Osteoblast (primary cell): ENCODE data around the gene ZNF70. TPM values are rescaled to one million over a fixed set of nuclear protein-coding genes. Genes with fewer than 3 reads are reported as not detected.

Source experiments
- DNase-seq: peaks from one replicate; pipeline ENCODE4 v3.0.0; 2011; ENCODE audit warnings: low spot score, mixed read lengths; ENCODE audit not compliant: insufficient read length; ENCODE audit errors: missing footprints
- H2AFZ ChIP-seq: 2 replicates; pipeline ENCODE4 v1.6.0; 2011; ENCODE audit warnings: mild to moderate bottlenecking, low read length
- H3K27ac ChIP-seq: 2 replicates; pipeline ENCODE4 v1.5.1; 2011; ENCODE audit warnings: mild to moderate bottlenecking, low read depth, low read length, moderate library complexity
- H3K27me3 ChIP-seq: 2 replicates; pipeline ENCODE4 v1.6.0; 2012; ENCODE audit warnings: mild to moderate bottlenecking, control low read depth, inconsistent platforms, low read length, moderate library complexity; ENCODE audit not compliant: insufficient read depth
- H3K36me3 ChIP-seq: 2 replicates; pipeline ENCODE4 v1.5.1; 2011; ENCODE audit warnings: mild to moderate bottlenecking, low read length, control low read depth, moderate library complexity; ENCODE audit not compliant: insufficient read depth
- H3K4me1 ChIP-seq: 2 replicates; pipeline ENCODE4 v1.5.1; 2011; ENCODE audit warnings: mild to moderate bottlenecking, low read length, control low read depth, moderate library complexity; ENCODE audit not compliant: insufficient read depth
- H3K4me2 ChIP-seq: 2 replicates; pipeline ENCODE4 v1.6.0; 2011; ENCODE audit warnings: mild to moderate bottlenecking, low read length; ENCODE audit not compliant: insufficient read depth
- H3K4me3 ChIP-seq: fragments of 200-600 bp; sonication (generic); 3 replicates; pipeline ENCODE4 v1.5.1; 2012; ENCODE audit warnings: mild to moderate bottlenecking, low read length, inconsistent platforms; ENCODE audit not compliant: insufficient read depth
- H3K79me2 ChIP-seq: 2 replicates; pipeline ENCODE4 v1.6.0; 2012; ENCODE audit warnings: mild to moderate bottlenecking, low read length, control low read depth, inconsistent platforms; ENCODE audit not compliant: insufficient read depth
- H3K9me3 ChIP-seq: 2 replicates; pipeline ENCODE4 v1.5.1; 2011; ENCODE audit warnings: low read depth, low read length, control low read depth
- H4K20me1 ChIP-seq: 2 replicates; pipeline ENCODE4 v1.6.0; 2012; ENCODE audit warnings: mild to moderate bottlenecking, low read length, control low read depth; ENCODE audit not compliant: insufficient read depth
- CTCF ChIP-seq: IDR thresholded peaks from 2 replicates; pipeline ENCODE4 v1.5.1; 2011; ENCODE audit warnings: mild to moderate bottlenecking, low read depth, low read length, moderate library complexity; ENCODE audit errors: extremely low read depth
- total RNA-seq: library from RNA; depleted of rRNA; stranded (reverse); fragments of >200 nt; gene quantifications from 2 replicates; pipeline ENCODE4 v1.2.3, GENCODE V29; 2012

ZNF70 gene
- total RNA-seq, 1 donor: 6.5 TPM

- no peak for TF ChIP-seq CTCF
- Histone ChIP-seq H3K27me3 (no peaks in the 10 kb centered on the region), H3K4me3 (no peak overlapping the region), H3K4me1 (no peaks in the 10 kb centered on the region), H3K9me3 (no peaks in the 10 kb centered on the region), H3K27ac (no peak overlapping the region), H4K20me1 (peaks cover 20% of the 10 kb centered on the region), H3K79me2 (peaks cover 21% of the 10 kb centered on the region), H2AFZ (no peak overlapping the region), H3K4me2 (no peak overlapping the region), H3K36me3 (peaks cover 10% of the 10 kb centered on the region)
- DNase-seq: peak; percentile 72
Measured at GRCh38 chr22:23698094-23698493, 52.8 kb downstream of the ZNF70 start.

- Histone ChIP-seq H3K4me2 (no peak overlapping the region), H3K79me2 (peaks cover 14% of the 10 kb centered on the region), H3K4me1 (no peaks in the 10 kb centered on the region), H3K27me3 (no peaks in the 10 kb centered on the region), H3K4me3 (no peak overlapping the region), H4K20me1 (peaks cover 16% of the 10 kb centered on the region), H3K36me3 (peaks cover 10% of the 10 kb centered on the region), H3K9me3 (no peaks in the 10 kb centered on the region), H2AFZ (no peak overlapping the region), H3K27ac (no peak overlapping the region)
- no peak for DNase-seq
- TF ChIP-seq CTCF: no peak
Measured at GRCh38 chr22:23697031-23697970, 53.6 kb downstream of the ZNF70 start.

- peaks cover 9% of the 10 kb centered on the region for H4K20me1 ChIP-seq
- H3K4me3 ChIP-seq: no peak overlapping the region
- peaks cover 10% of the 10 kb centered on the region for H3K36me3 ChIP-seq
- no peak overlapping the region for H3K27ac ChIP-seq
- TF ChIP-seq CTCF: no peak
- H3K4me2 ChIP-seq: no peak overlapping the region
- H2AFZ ChIP-seq: no peak overlapping the region
- H3K4me1 ChIP-seq: no peaks in the 10 kb centered on the region
- no peaks in the 10 kb centered on the region for H3K9me3 ChIP-seq
- peak; percentile 85 for DNase-seq
- peaks cover 5% of the 10 kb centered on the region for H3K79me2 ChIP-seq
- H3K27me3 ChIP-seq: no peaks in the 10 kb centered on the region
Measured at GRCh38 chr22:23696326-23696851, 54.5 kb downstream of the ZNF70 start.
